ENCODE results near the gene WDFY1.

Gene WDFY1

GRCh38 chr2:223918671-223919134 is 26.4 kb downstream of the WDFY1 start:
- no peaks in the 10 kb centered on the region for H3K36me3 ChIP-seq (ENCODE audit: control insufficient read depth, insufficient read depth, low read length)
- H3K27ac ChIP-seq (ENCODE audit: insufficient read depth, low read depth, low read length, poor library complexity, severe bottlenecking) = no peak overlapping the region
- H3K4me1 ChIP-seq (ENCODE audit: control insufficient read depth, insufficient read depth, low read length) = no peaks in the 10 kb centered on the region
- H3K9me3 ChIP-seq (ENCODE audit: control insufficient read depth, low read length) = no peaks in the 10 kb centered on the region
- 93 to 95% methylated on average over 11 of the region's 11 CpGs for WGBS, 2 experiments
- H3K4me3 ChIP-seq (ENCODE audit: insufficient read depth, low read depth, low read length) = no peak overlapping the region
- H3K27me3 ChIP-seq (ENCODE audit: control insufficient read depth, insufficient read depth, low read length, poor library complexity, severe bottlenecking) = no peaks in the 10 kb centered on the region

GRCh38 chr2:223916181-223916920 is 28.8 kb downstream of the WDFY1 start:
- 92 to 93% methylated on average over 8 of the region's 8 CpGs for WGBS, 2 experiments
- no peaks in the 10 kb centered on the region for H3K27me3 ChIP-seq (ENCODE audit: control insufficient read depth, insufficient read depth, low read length, poor library complexity, severe bottlenecking)
- no peaks in the 10 kb centered on the region for H3K4me1 ChIP-seq (ENCODE audit: control insufficient read depth, insufficient read depth, low read length)
- no peaks in the 10 kb centered on the region for H3K36me3 ChIP-seq (ENCODE audit: control insufficient read depth, insufficient read depth, low read length)
- H3K9me3 ChIP-seq (ENCODE audit: control insufficient read depth, low read length) = no peaks in the 10 kb centered on the region
- no peak overlapping the region for H3K4me3 ChIP-seq (ENCODE audit: insufficient read depth, low read depth, low read length)
- H3K27ac ChIP-seq (ENCODE audit: insufficient read depth, low read depth, low read length, poor library complexity, severe bottlenecking) = no peak overlapping the region

- H3K27me3 ChIP-seq (ENCODE audit: control insufficient read depth, insufficient read depth, low read length, poor library complexity, severe bottlenecking) = no peaks in the 10 kb centered on the region
- H3K4me1 ChIP-seq (ENCODE audit: control insufficient read depth, insufficient read depth, low read length) = no peaks in the 10 kb centered on the region
- no peaks in the 10 kb centered on the region for H3K36me3 ChIP-seq (ENCODE audit: control insufficient read depth, insufficient read depth, low read length)
- H3K27ac ChIP-seq (ENCODE audit: insufficient read depth, low read depth, low read length, poor library complexity, severe bottlenecking) = no peak overlapping the region
- H3K9me3 ChIP-seq (ENCODE audit: control insufficient read depth, low read length) = no peaks in the 10 kb centered on the region
- WGBS, 2 experiments = 95 to 97% methylated on average over 3 of the region's 3 CpGs
- H3K4me3 ChIP-seq (ENCODE audit: insufficient read depth, low read depth, low read length) = no peak overlapping the region
Observed at GRCh38 chr2:223915071-223915470, 30.1 kb downstream of the WDFY1 start.

- H3K36me3 ChIP-seq (ENCODE audit: control insufficient read depth, insufficient read depth, low read length) = no peaks in the 10 kb centered on the region
- H3K27me3 ChIP-seq (ENCODE audit: control insufficient read depth, insufficient read depth, low read length, poor library complexity, severe bottlenecking) = no peaks in the 10 kb centered on the region
- H3K4me3 ChIP-seq (ENCODE audit: insufficient read depth, low read depth, low read length) = no peak overlapping the region
- H3K9me3 ChIP-seq (ENCODE audit: control insufficient read depth, low read length) = no peaks in the 10 kb centered on the region
- no peak overlapping the region for H3K27ac ChIP-seq (ENCODE audit: insufficient read depth, low read depth, low read length, poor library complexity, severe bottlenecking)
- H3K4me1 ChIP-seq (ENCODE audit: control insufficient read depth, insufficient read depth, low read length) = no peaks in the 10 kb centered on the region
Observed at GRCh38 chr2:223914324-223914723, 30.8 kb downstream of the WDFY1 start.

GRCh38 chr2:223909001-223909741 is 36.0 kb downstream of the WDFY1 start:
- Histone ChIP-seq H3K9me3 (ENCODE audit: control insufficient read depth, low read length) (no peaks in the 10 kb centered on the region), H3K4me1 (ENCODE audit: control insufficient read depth, insufficient read depth, low read length) (no peaks in the 10 kb centered on the region)
- 80% methylated on average over 7 of the region's 7 CpGs for WGBS, 2 experiments

GRCh38 chr2:223908304-223908998 is 36.7 kb downstream of the WDFY1 start:
- no peaks in the 10 kb centered on the region for H3K4me1 ChIP-seq (ENCODE audit: control insufficient read depth, insufficient read depth, low read length)
- no peak overlapping the region for H3K4me3 ChIP-seq (ENCODE audit: insufficient read depth, low read depth, low read length)
- no peaks in the 10 kb centered on the region for H3K27me3 ChIP-seq (ENCODE audit: control insufficient read depth, insufficient read depth, low read length, poor library complexity, severe bottlenecking)
- WGBS, 2 experiments = 93 to 94% methylated on average over 8 of the region's 8 CpGs
- H3K27ac ChIP-seq (ENCODE audit: insufficient read depth, low read depth, low read length, poor library complexity, severe bottlenecking) = no peak overlapping the region
- H3K9me3 ChIP-seq (ENCODE audit: control insufficient read depth, low read length) = no peaks in the 10 kb centered on the region
- peaks cover 8% of the 10 kb centered on the region for H3K36me3 ChIP-seq (ENCODE audit: control insufficient read depth, insufficient read depth, low read length)

More at GRCh38 chr2:223909001-223909741, 36.0 kb downstream of the WDFY1 start:
- H3K27ac ChIP-seq (ENCODE audit: insufficient read depth, low read depth, low read length, poor library complexity, severe bottlenecking) = no peak overlapping the region
- H3K27me3 ChIP-seq (ENCODE audit: control insufficient read depth, insufficient read depth, low read length, poor library complexity, severe bottlenecking) = no peaks in the 10 kb centered on the region
- H3K4me3 ChIP-seq (ENCODE audit: insufficient read depth, low read depth, low read length) = no peak overlapping the region
- peaks cover 5% of the 10 kb centered on the region for H3K36me3 ChIP-seq (ENCODE audit: control insufficient read depth, insufficient read depth, low read length)

GRCh38 chr2:223905996-223906395 is 39.1 kb downstream of the WDFY1 start:
- Histone ChIP-seq H3K9me3 (ENCODE audit: control insufficient read depth, low read length) (no peaks in the 10 kb centered on the region), H3K27ac (ENCODE audit: insufficient read depth, low read depth, low read length, poor library complexity, severe bottlenecking) (no peak overlapping the region), H3K4me3 (ENCODE audit: insufficient read depth, low read depth, low read length) (no peak overlapping the region), H3K36me3 (ENCODE audit: control insufficient read depth, insufficient read depth, low read length) (peaks cover 12% of the 10 kb centered on the region), H3K27me3 (ENCODE audit: control insufficient read depth, insufficient read depth, low read length, poor library complexity, severe bottlenecking) (no peaks in the 10 kb centered on the region), H3K4me1 (ENCODE audit: control insufficient read depth, insufficient read depth, low read length) (no peaks in the 10 kb centered on the region)
- WGBS, 2 experiments = 93 to 98% methylated on average over 2 of the region's 2 CpGs

- Histone ChIP-seq H3K36me3 (ENCODE audit: control insufficient read depth, insufficient read depth, low read length) (peaks cover 17% of the 10 kb centered on the region), H3K9me3 (ENCODE audit: control insufficient read depth, low read length) (no peaks in the 10 kb centered on the region), H3K4me1 (ENCODE audit: control insufficient read depth, insufficient read depth, low read length) (no peaks in the 10 kb centered on the region), H3K27ac (ENCODE audit: insufficient read depth, low read depth, low read length, poor library complexity, severe bottlenecking) (no peak overlapping the region), H3K4me3 (ENCODE audit: insufficient read depth, low read depth, low read length) (no peak overlapping the region), H3K27me3 (ENCODE audit: control insufficient read depth, insufficient read depth, low read length, poor library complexity, severe bottlenecking) (no peaks in the 10 kb centered on the region)
- 96 to 100% methylated on average over 2 of the region's 2 CpGs for WGBS, 2 experiments
Observed at GRCh38 chr2:223901854-223902253, 43.3 kb downstream of the WDFY1 start.

GRCh38 chr2:223901311-223901710 is 43.8 kb downstream of the WDFY1 start:
- WGBS, 2 experiments = 78 to 94% methylated on average over 3 to 5 of the region's 5 CpGs

GRCh38 chr2:223900531-223900930 is 44.6 kb downstream of the WDFY1 start:
- WGBS, 2 experiments = 92 to 100% methylated on average over 1 of the region's 1 CpG
- H3K36me3 ChIP-seq (ENCODE audit: control insufficient read depth, insufficient read depth, low read length) = peaks cover 17% of the 10 kb centered on the region

More at GRCh38 chr2:223901311-223901710, 43.8 kb downstream of the WDFY1 start:
- Histone ChIP-seq H3K36me3 (ENCODE audit: control insufficient read depth, insufficient read depth, low read length) (peaks cover 17% of the 10 kb centered on the region), H3K27me3 (ENCODE audit: control insufficient read depth, insufficient read depth, low read length, poor library complexity, severe bottlenecking) (no peaks in the 10 kb centered on the region), H3K27ac (ENCODE audit: insufficient read depth, low read depth, low read length, poor library complexity, severe bottlenecking) (no peak overlapping the region), H3K9me3 (ENCODE audit: control insufficient read depth, low read length) (no peaks in the 10 kb centered on the region), H3K4me1 (ENCODE audit: control insufficient read depth, insufficient read depth, low read length) (no peaks in the 10 kb centered on the region), H3K4me3 (ENCODE audit: insufficient read depth, low read depth, low read length) (no peak overlapping the region)

More at GRCh38 chr2:223900531-223900930, 44.6 kb downstream of the WDFY1 start:
- Histone ChIP-seq H3K27ac (ENCODE audit: insufficient read depth, low read depth, low read length, poor library complexity, severe bottlenecking) (no peak overlapping the region), H3K9me3 (ENCODE audit: control insufficient read depth, low read length) (no peaks in the 10 kb centered on the region), H3K4me3 (ENCODE audit: insufficient read depth, low read depth, low read length) (no peak overlapping the region), H3K4me1 (ENCODE audit: control insufficient read depth, insufficient read depth, low read length) (no peaks in the 10 kb centered on the region), H3K27me3 (ENCODE audit: control insufficient read depth, insufficient read depth, low read length, poor library complexity, severe bottlenecking) (no peaks in the 10 kb centered on the region)

Data from ectodermal cell (in vitro differentiated cells).